LNCaP clone FGC (cell line): ENCODE measurements around the gene ARSD.
"Not testable (repeated sequence)": the region's sequence is repeated elsewhere in the genome, so short reads cannot be mapped to it uniquely, and the experiment has no call there.

Experiments
- DNase-seq: peaks from one replicate; pipeline ENCODE4 v3.0.0-alpha.2; 2011; ENCODE audit warnings: low read depth
- H3K4me3 ChIP-seq: 2 replicates; pipeline ENCODE4 v1.5.1; 2011; ENCODE audit warnings: mild to moderate bottlenecking, low read depth, low read length, control low read depth
- TF ChIP-seq, protein P1 (sequence below): IDR thresholded peaks from 2 replicates; pipeline ENCODE4 v1.5.1; 2012; ENCODE audit warnings: mild to moderate bottlenecking; ENCODE audit not compliant: control insufficient read depth, insufficient read depth; ENCODE audit errors: extremely low read depth

ARSD gene

DNA sequence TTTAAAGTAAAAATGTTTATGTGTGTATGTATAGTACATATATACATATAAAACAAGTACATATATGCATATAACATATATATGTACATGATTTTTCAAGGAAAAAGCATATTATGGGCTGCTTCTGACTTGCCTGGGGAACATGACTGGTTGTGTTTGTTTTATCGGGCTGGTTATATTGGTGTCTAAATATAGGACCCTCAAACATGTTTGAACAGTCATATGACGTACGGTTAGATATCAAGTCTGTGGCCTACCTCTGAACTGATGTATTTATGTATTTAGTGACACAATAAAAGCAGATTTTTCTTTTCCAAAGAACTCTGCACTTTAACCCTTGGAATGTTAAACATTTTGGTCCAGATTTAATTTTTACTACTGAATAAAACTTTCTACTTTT, 37.9 kb upstream of the ARSD start:
- no peak for DNase-seq
- no peak overlapping the region for H3K4me3 ChIP-seq
- TF ChIP-seq, protein P1, sequence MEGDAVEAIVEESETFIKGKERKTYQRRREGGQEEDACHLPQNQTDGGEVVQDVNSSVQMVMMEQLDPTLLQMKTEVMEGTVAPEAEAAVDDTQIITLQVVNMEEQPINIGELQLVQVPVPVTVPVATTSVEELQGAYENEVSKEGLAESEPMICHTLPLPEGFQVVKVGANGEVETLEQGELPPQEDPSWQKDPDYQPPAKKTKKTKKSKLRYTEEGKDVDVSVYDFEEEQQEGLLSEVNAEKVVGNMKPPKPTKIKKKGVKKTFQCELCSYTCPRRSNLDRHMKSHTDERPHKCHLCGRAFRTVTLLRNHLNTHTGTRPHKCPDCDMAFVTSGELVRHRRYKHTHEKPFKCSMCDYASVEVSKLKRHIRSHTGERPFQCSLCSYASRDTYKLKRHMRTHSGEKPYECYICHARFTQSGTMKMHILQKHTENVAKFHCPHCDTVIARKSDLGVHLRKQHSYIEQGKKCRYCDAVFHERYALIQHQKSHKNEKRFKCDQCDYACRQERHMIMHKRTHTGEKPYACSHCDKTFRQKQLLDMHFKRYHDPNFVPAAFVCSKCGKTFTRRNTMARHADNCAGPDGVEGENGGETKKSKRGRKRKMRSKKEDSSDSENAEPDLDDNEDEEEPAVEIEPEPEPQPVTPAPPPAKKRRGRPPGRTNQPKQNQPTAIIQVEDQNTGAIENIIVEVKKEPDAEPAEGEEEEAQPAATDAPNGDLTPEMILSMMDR, result no peak

DNA sequence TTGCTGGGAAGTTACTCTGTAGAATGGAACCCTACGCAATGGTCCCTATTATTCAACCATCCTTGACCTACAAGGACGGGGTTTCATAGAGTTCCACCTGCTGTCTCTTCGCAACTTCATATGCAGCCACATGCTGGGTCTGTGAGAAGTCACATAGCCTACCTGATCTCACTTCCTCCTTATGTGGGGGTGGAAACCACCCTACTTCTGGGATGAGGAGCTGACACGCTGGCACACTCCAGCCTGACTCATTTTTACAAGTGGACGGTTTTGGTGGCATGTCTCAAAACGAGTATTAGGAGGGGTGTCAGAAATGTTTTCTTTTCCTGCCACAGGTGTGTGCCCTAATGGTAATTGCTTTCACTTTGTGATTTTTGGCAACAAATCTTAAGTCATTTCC, 36.8 kb upstream of the ARSD start:
- no peak for DNase-seq
- H3K4me3 ChIP-seq, result no peak overlapping the region
- TF ChIP-seq, protein P1, result no peak

DNA sequence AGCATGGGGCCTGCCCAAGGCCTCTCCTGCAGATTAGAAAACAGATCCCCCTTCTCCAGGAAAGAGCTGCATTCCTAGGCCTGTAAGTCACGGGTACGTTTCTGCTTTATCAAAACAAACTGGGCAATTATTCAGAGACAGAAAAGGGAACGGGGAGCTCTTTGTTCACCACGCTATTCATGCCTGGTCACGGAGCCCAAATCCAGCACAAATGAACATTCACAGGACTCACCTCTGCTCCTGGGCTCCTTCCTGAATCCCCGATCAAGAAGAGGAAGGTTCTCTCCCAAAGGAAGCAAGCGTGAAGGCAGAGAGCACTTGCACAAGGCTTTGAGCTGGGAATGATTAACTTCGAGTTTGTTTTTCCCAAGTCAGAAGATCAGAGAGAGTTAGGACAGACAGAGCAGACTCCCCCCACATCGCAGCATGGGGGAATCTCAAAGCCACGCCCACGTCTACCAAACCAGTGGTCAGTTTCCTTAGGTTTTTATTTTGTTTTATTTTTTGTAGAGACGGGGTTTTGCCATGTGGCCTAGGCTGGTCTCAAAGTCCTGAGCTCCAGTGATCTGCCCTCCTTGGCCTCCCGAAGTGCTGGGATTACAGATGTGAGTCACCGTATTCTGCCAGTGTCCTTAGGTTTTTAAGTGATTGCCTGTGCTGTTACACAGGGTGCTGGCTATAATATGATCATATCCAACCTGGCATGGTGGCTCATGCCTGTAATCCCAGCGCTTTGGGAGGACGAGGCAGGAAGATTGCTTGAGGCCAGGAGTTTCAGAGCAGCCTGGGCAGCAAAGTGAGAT, 35.1 kb upstream of the ARSD start:
- DNase-seq, H3K4me3 ChIP-seq: not testable (repeated sequence)

DNA sequence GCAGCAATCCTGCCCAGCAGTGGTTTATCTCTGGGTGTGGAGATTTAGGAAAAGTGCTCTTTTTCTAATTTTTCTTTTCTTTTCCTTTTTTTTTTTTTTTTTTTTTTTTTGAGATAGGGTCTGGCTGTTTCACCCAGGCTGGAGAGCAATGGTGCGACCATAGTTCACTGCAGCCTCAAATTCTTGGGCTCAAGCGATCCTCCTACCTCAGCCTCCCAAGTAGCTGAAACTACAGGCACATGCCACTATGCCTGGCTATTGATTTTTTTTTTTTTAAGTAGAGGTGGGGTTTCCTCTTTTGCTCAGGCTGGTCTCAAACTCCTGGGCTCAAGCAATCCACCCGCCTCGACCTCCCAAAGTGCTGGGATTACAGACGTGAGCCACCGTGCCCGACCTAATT, 34.3 kb upstream of the ARSD start:
- not testable (repeated sequence) for DNase-seq

DNA sequence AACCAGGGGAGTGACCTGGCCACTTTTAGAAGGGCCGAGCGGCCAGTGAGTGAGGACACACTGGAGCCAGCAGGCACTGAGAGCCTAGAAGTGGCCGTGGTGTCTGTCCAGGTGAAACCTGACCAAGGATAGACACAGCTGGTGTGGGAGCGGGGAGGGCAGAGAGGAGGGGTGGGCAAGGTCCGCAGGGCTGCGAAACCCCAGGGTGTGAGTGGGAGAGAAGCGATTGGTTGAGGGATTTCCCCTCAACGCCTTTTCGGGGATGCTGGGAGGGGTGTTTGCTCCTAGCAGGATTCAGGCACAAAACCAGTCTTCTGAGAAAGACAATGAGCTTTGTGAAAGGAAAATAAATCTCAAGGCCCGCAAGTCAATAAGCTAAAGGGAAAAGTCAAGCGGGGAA, 33.2 kb upstream of the ARSD start:
- no peak for DNase-seq
- H3K4me3 ChIP-seq, result no peak overlapping the region
- TF ChIP-seq, protein P1, result no peak

More for the DNA sequence above, 34.3 kb upstream of the ARSD start:
- H3K4me3 ChIP-seq, result not testable (repeated sequence)

DNA sequence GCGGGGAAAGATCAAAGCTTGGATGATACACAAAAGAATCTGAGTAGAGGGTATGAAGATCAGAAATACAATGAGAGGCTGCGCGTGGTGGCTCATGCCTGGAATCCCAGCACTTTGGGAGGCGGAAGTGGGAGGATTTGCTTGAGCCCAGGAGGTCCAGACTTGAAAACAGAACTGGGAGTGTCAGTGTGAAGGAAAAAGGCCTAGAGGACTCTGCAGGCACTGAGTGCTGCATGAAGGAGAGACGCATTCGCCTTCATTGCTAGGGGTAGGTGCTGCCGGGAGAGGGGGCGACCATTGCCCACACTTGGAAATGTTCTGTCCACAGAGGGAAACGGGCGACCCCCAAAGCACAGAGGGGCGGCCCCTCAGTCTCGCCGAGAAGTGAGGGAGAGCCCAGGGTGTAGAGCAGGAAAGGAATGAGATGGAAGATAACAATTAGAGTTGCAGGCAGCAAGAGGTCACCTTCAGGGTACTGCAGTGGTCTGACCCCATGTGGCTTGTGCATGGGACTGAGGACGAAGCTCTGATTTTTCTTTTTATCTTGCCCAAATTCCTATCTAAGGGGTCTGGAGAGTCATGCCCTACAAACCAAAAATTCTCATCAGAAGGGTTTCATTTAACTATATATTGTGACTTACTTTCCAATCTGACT, 31.8 kb upstream of the ARSD start:
- TF ChIP-seq, protein P1, result no peak
- H3K4me3 ChIP-seq, result no peak overlapping the region
- no peak for DNase-seq

DNA sequence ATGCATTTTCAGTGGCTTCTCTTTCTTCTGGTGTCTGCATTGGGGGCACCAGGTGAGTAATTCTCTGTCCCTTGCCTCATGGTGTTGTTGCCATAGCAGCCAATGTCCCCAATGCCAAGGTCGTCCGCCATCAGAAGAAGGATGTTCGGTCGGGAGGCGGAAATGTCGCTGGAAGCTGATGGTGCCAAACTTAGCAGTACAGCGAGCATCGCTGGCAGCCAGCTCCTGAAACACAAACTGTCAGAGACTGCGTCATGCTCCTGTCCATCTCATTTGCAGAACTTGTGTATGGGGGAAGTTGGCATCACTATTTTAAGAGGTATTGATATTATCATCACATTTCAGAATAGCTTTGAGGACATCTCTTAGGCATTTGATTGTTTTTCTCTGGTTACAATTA, 29.1 kb upstream of the ARSD start:
- TF ChIP-seq, protein P1, result no peak
- H3K4me3 ChIP-seq, result no peak overlapping the region
- DNase-seq, result no peak

DNA sequence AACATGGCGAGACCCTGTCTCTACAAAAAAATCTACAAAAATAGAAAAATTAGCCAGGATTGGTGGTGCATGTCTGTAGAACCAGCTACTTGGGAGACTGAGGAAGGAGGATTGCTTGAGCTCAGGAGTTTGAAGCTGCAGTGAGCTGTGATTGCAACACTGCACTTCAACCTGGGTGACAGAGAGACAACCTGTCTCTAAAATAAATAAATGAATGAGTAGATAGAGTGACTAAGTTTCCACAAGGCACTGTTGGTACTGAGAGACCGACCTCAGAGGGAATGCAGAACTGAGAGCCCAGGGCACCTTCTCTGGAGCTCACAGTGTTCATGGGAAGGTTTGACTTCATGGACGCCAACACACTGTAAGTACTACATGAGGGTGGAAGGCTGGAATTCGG, 26.7 kb upstream of the ARSD start:
- H3K4me3 ChIP-seq, result no peak overlapping the region
- TF ChIP-seq, protein P1, result no peak
- DNase-seq, result no peak
